Gastroesophageal sphincter (tissue), 4 donors: Measurements from ENCODE around the gene SAMD5. TPM values are rescaled to one million over a fixed set of nuclear protein-coding genes. Genes with fewer than 3 reads are reported as not detected.

Experiments
- ATAC-seq: fragments of 150-250 bp; one replicate; pipeline ENCODE4 v1.9.1; 2016; ENCODE audit warnings: mild to moderate bottlenecking, moderate library complexity
- H3K27ac ChIP-seq, 4 donors: fragments of 200-600 bp; sonication (generic) in 3 of 4; 1 replicate in 3 of 4; 2 replicates in 1 of 4; pipeline ENCODE4 v1.5.1; 2016 to 2019
- H3K27me3 ChIP-seq: fragments of 200-600 bp; sonication (generic); one replicate; pipeline ENCODE4 v1.5.1; 2019
- H3K36me3 ChIP-seq, 2 donors: fragments of 200-600 bp; sonication (generic); one replicate each; pipeline ENCODE4 v1.5.1; 2019; ENCODE audit warnings: control low read depth in 1 of 2
- H3K4me1 ChIP-seq, 3 donors: fragments of 200-600 bp; sonication (generic); 1 replicate in 2 of 3; 2 replicates in 1 of 3; pipeline ENCODE4 v1.5.1; 2016 to 2019; ENCODE audit warnings: control low read depth in 2 of 3
- H3K4me3 ChIP-seq, 2 donors: fragments of 200-600 bp; sonication (generic); one replicate each; pipeline ENCODE4 v1.5.1; 2019; ENCODE audit warnings: mild to moderate bottlenecking in 1 of 2, moderate library complexity in 1 of 2
- H3K9me3 ChIP-seq, 3 donors: fragments of 200-600 bp; sonication (generic); one replicate each; pipeline ENCODE4 v1.5.1; 2017 to 2019; ENCODE audit warnings: control low read depth in 2 of 3
- EP300 ChIP-seq: sonication (generic); formaldehyde crosslinking; IDR thresholded peaks from one replicate; pipeline ENCODE4 v1.6.1; 2017; ENCODE audit warnings: antibody characterized with exemption, mild to moderate bottlenecking
- POLR2A ChIP-seq, 2 donors: fragments of 450-650 bp; IDR thresholded peaks; one replicate each; pipeline ENCODE4 v1.6.1; 2017; ENCODE audit warnings: antibody characterized with exemption in 2 of 2, mild to moderate bottlenecking in 2 of 2, moderate library complexity in 1 of 2
- POLR2AphosphoS5 ChIP-seq: sonication (generic); formaldehyde crosslinking; IDR thresholded peaks from one replicate; pipeline ENCODE4 v1.6.1; 2017; ENCODE audit warnings: antibody characterized with exemption
- WGBS, 2 donors: methylation state at CpG; one replicate each; pipeline ENCODE4 v1.1.5; 2018; ENCODE audit warnings: low coverage in 1 of 2; 5-methylcytosine and 5-hydroxymethylcytosine counted together
- total RNA-seq, 4 donors: library from RNA; depleted of rRNA; stranded (reverse); fragments of >200 nt; gene quantifications; one replicate each; pipeline ENCODE4 v1.1.0, GENCODE V29; 2016
- TF ChIP-seq, protein P1 (sequence below), 4 experiments: fragments of 200-600 bp in 2 of 4; fragments of 450-650 bp in 2 of 4; sonication (generic) in 1 of 4; IDR thresholded peaks; one replicate each; pipeline ENCODE4 v1.5.1; 2017 to 2019; ENCODE audit warnings: antibody characterized with exemption in 4 of 4, mild to moderate bottlenecking in 2 of 4, moderate library complexity in 2 of 4

SAMD5 gene
- total RNA-seq, 4 donors from 2014 or later, result 0.93 to 1.3 (median 0.96) TPM

DNA sequence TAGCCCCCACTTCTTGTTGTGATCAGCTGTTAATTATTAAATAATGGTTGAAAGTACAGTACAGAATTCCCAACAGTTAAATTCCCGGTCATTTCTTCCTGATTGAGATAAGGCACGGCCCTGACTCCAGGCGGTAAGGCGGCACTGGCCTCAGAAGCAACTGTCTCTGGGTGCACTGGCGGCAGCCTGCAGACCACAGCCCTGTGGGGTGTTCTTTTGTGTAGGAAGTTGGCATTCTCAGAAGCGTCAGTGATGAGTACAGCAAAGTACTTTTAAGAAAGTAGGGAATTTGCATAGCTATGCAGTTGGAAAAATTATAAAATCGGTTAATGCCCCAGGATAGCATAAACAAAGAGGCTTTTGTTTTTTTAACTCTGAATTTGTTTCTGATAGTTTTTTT is 50.5 kb downstream of the SAMD5 start:
- no peak for ATAC-seq
- H3K4me1 ChIP-seq, result no peaks in the 10 kb centered on the region
- no peaks in the 10 kb centered on the region for H3K27me3 ChIP-seq
- peaks cover 0 to 5% (median 0%) of the 10 kb centered on the region in 3 donors for H3K9me3 ChIP-seq
- WGBS, 2 donors, result 58 to 80% methylated on average over 5 to 7 of the region's 7 CpGs
- no peak overlapping the region for H3K4me3 ChIP-seq
- H3K27ac ChIP-seq, result no peak overlapping the region
- H3K36me3 ChIP-seq, result no peaks in the 10 kb centered on the region
- TF ChIP-seq EP300 (no peak), POLR2AphosphoS5 (no peak), POLR2A (IDR thresholded peaks at IDR 0.05) (no peak)
- TF ChIP-seq, protein P1, sequence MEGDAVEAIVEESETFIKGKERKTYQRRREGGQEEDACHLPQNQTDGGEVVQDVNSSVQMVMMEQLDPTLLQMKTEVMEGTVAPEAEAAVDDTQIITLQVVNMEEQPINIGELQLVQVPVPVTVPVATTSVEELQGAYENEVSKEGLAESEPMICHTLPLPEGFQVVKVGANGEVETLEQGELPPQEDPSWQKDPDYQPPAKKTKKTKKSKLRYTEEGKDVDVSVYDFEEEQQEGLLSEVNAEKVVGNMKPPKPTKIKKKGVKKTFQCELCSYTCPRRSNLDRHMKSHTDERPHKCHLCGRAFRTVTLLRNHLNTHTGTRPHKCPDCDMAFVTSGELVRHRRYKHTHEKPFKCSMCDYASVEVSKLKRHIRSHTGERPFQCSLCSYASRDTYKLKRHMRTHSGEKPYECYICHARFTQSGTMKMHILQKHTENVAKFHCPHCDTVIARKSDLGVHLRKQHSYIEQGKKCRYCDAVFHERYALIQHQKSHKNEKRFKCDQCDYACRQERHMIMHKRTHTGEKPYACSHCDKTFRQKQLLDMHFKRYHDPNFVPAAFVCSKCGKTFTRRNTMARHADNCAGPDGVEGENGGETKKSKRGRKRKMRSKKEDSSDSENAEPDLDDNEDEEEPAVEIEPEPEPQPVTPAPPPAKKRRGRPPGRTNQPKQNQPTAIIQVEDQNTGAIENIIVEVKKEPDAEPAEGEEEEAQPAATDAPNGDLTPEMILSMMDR (IDR thresholded peaks at IDR 0.05), result no peak

DNA sequence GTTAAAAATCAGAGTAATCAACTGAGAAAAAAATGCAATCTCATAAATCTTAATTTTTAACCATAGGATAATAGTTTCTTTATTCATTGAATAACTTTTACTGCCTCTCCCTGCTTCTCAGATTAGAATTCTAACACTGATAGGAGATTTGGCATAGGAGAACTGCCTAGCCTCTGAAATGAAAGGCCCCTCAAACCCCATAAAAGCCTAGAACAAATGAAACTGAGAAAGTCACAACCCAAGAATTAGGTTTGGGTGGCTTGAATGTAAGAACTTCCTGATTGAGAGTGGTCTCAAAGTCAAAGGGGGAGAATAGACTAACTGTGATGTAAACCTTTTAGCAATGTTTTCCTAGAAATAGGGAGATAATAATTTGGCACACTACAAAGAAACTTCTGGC is 52.2 kb downstream of the SAMD5 start:
- H3K9me3 ChIP-seq, result peaks cover 0 to 5% (median 0%) of the 10 kb centered on the region in 3 donors
- H3K4me1 ChIP-seq, result no peaks in the 10 kb centered on the region
- TF ChIP-seq, protein P1 (IDR thresholded peaks at IDR 0.05), result no peak
- TF ChIP-seq EP300, result no peak
- no peak for TF ChIP-seq POLR2AphosphoS5
- TF ChIP-seq POLR2A (IDR thresholded peaks at IDR 0.05), result no peak
- H3K27me3 ChIP-seq, result no peaks in the 10 kb centered on the region
- H3K4me3 ChIP-seq, result no peak overlapping the region
- no peaks in the 10 kb centered on the region for H3K36me3 ChIP-seq
- ATAC-seq, result no peak
- H3K27ac ChIP-seq, result no peak overlapping the region

DNA sequence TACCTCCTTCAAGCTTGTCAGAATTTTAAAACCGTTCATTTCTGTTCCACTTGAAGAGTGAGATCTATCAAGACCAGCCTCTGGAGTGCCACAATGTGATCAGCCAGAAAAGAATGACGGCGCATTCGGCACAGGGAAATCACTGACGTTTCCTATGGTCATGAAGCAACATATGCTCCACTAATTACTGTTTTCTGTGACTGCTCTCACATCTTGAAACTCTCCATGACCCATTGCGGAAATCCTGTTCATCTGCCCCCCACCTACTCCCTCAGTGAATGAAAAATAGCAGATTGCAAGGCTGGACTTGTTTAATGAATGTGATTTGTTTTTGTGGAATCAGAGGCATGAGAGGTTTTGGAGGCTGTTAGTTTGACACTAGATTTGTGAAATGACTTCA is 53.2 kb downstream of the SAMD5 start:
- WGBS, 2 donors, result 43 to 70% methylated on average over 1 to 6 of the region's 6 CpGs
- ATAC-seq, result no peak
- H3K9me3 ChIP-seq, result peaks cover 0 to 5% (median 0%) of the 10 kb centered on the region in 3 donors
- H3K36me3 ChIP-seq, result no peaks in the 10 kb centered on the region
- H3K4me3 ChIP-seq, result no peak overlapping the region
- no peak overlapping the region for H3K27ac ChIP-seq
- TF ChIP-seq, protein P1 (IDR thresholded peaks at IDR 0.05), result no peak
- TF ChIP-seq POLR2AphosphoS5 (no peak), POLR2A (IDR thresholded peaks at IDR 0.05) (no peak), EP300 (no peak)
- H3K4me1 ChIP-seq, result no peaks in the 10 kb centered on the region
- no peaks in the 10 kb centered on the region for H3K27me3 ChIP-seq

DNA sequence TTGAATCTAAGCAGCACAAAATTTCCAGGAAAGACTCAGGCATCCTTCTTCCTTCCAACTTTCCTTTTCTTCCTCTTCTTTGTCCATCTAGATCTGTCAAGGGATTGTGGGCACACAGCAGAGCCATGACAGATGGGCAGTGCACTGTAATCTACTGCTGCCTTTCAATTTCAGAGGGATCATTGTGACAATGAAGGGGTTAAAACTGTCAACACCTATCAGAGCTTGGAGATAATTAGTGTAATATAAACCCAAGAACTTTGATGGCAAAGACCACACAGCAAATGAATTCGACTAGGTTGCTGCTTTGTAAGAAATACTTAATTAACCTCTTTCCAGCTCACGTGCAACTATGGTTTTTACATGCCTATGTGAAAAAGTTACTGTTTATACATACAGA is 55.0 kb downstream of the SAMD5 start:
- Histone ChIP-seq H3K9me3 (no peaks in the 10 kb centered on the region), H3K27ac (no peak overlapping the region), H3K4me3 (no peak overlapping the region), H3K36me3 (no peaks in the 10 kb centered on the region), H3K4me1 (no peaks in the 10 kb centered on the region), H3K27me3 (no peaks in the 10 kb centered on the region)
- no peak for ATAC-seq
- TF ChIP-seq POLR2A (IDR thresholded peaks at IDR 0.05) (no peak), POLR2AphosphoS5 (no peak), EP300 (no peak)
- TF ChIP-seq, protein P1 (IDR thresholded peaks at IDR 0.05), result no peak
- WGBS, 2 donors, result 77 to 83% methylated on average over 2 of the region's 2 CpGs

DNA sequence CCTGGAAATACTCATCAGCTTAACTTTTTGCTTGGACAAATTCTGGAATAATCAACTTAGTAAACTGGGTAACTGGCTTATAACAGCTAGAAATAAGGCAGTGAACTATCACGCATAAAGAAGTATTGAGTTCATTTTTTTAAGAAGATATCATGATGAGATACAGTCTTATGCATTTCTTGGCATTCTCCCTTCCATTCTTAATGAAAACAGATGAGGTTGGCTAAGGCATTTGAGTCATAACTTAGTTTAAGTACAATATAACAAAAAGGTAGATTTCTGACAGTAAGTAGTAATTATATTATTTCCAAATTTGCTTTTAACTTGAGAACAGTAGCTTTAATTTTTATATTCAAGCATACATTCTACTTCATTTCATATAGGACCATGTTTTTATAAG is 56.1 kb downstream of the SAMD5 start:
- H3K27me3 ChIP-seq, result no peaks in the 10 kb centered on the region
- no peak overlapping the region for H3K27ac ChIP-seq
- TF ChIP-seq POLR2AphosphoS5 (no peak), POLR2A (IDR thresholded peaks at IDR 0.05) (no peak), EP300 (no peak)
- TF ChIP-seq, protein P1 (IDR thresholded peaks at IDR 0.05), result no peak
- H3K4me1 ChIP-seq, result no peaks in the 10 kb centered on the region
- no peaks in the 10 kb centered on the region for H3K9me3 ChIP-seq
- no peak overlapping the region for H3K4me3 ChIP-seq
- H3K36me3 ChIP-seq, result no peaks in the 10 kb centered on the region
- no peak for ATAC-seq
- 40 to 77% methylated on average over 1 of the region's 1 CpG for WGBS, 2 donors
